Neural progenitor cell (in vitro differentiated cells): ENCODE results near the gene DNAH9.

Experiments used
- EZH2 ChIP-seq: fragments of 200-600 bp; sonication (generic); IDR thresholded peaks from 2 replicates; pipeline ENCODE4 v1.6.1; 2017; ENCODE audit warnings: antibody characterized with exemption, mild to moderate bottlenecking, moderate library complexity
- EZH2phosphoT487 ChIP-seq: fragments of 200-600 bp; sonication (generic); IDR thresholded peaks from 2 replicates; pipeline ENCODE4 v1.6.1; 2017; ENCODE audit warnings: antibody characterized with exemption
- TF ChIP-seq, protein P1 (sequence below): fragments of 200-600 bp; sonication (generic); IDR thresholded peaks from 2 replicates; pipeline ENCODE4 v1.5.1; 2017; ENCODE audit warnings: antibody characterized with exemption, mild to moderate bottlenecking

DNA sequence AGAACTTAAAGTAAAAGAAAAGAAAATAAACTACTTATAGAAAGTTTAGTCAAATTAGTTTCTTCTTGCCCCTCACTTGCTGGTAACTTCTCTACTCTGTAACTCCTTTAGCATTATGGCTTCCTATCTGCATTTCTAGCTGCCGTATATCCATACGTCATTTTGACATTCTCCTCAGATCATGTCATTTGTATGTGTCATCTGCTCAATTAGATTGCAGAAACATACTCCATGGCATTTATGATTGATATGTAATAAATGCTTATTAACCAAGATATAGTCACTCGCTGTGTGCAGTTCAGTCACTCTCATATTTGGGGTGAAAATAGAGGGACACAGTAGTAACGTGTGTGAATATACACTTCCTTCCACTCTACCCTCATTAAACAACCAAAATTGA is 295.6 kb downstream of the DNAH9 start:
- TF ChIP-seq, protein P1, sequence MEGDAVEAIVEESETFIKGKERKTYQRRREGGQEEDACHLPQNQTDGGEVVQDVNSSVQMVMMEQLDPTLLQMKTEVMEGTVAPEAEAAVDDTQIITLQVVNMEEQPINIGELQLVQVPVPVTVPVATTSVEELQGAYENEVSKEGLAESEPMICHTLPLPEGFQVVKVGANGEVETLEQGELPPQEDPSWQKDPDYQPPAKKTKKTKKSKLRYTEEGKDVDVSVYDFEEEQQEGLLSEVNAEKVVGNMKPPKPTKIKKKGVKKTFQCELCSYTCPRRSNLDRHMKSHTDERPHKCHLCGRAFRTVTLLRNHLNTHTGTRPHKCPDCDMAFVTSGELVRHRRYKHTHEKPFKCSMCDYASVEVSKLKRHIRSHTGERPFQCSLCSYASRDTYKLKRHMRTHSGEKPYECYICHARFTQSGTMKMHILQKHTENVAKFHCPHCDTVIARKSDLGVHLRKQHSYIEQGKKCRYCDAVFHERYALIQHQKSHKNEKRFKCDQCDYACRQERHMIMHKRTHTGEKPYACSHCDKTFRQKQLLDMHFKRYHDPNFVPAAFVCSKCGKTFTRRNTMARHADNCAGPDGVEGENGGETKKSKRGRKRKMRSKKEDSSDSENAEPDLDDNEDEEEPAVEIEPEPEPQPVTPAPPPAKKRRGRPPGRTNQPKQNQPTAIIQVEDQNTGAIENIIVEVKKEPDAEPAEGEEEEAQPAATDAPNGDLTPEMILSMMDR = no peak
- no peak for TF ChIP-seq EZH2
- TF ChIP-seq EZH2phosphoT487 = no peak
